Measurements from ENCODE around the gene C3orf22.

C3orf22 gene

DNA sequence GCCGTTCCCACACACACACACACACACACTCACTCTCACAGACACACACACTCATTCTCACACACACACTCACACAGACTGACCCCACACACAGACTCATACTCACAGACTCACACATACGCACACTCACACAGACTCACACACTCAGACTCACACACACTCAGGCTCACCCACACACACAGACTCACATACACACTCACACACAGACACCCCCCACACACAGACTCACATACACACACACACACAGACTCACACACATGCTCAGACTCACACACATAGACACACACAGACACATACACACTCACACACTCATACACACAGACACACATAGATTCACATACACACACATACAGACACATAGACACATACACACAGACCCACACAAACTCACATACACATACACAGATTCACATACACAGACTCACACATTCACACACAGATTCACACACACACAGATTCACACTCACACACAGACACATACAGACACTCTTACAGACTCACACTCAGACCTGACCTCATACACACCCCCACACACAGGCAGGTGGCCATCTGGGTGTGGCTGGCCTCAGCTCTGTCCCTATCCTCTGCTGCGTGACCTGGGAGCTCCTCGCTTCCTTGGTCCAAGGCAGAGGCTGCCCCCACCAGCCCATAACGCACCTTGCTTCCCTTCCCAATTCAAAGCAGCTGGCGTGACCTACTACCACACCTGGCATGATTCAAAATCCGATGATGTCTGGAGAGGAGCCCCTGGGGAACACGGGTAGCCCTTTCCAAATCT, 1.9 kb downstream of the C3orf22 start:
- no peak for DNase-seq

DNA sequence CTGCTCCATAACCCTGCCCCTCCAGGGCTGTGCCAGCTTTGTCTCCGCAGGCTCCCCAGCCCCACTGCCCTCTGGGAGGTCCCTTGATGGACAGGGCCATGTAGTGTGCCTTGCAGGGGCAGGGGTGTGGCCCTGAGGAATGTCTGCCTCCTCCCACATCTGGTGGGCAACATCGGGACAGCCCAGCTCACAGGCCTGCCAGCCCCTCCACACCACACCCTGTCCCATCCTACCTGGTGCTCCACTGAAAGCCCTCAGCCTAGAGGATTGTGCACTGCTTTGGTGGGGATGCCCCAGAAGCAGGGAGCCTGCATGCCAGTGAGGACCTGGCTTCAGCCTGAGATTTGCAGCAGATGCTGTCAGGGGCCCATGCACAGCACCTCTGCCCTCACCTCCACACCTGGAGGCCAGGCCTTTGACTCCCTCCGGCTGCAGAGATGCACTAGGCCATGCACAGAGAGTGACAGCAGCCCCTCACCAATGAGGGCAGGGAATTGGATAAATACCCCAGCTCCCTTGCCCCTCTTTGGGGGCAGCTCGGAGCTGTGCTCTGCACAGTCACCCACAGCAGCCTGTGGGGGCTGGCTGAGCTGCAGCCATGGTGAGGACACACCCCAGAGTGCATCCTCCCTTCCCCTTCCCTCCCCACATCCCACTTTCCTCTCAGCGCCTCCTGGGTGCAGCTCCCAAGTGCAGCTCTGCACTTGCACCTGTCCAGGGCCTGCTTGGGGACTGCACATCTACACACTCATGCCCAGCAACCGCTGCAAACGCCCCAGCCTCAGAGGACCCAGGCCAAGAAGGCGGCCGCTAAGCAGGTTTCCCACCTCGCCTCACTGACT, 2.7 kb downstream of the C3orf22 start:
- no peak for DNase-seq

- DNase-seq: no peak
Observed at GRCh38 chr3:126554560-126555525, 3.9 kb downstream of the C3orf22 start.

DNA sequence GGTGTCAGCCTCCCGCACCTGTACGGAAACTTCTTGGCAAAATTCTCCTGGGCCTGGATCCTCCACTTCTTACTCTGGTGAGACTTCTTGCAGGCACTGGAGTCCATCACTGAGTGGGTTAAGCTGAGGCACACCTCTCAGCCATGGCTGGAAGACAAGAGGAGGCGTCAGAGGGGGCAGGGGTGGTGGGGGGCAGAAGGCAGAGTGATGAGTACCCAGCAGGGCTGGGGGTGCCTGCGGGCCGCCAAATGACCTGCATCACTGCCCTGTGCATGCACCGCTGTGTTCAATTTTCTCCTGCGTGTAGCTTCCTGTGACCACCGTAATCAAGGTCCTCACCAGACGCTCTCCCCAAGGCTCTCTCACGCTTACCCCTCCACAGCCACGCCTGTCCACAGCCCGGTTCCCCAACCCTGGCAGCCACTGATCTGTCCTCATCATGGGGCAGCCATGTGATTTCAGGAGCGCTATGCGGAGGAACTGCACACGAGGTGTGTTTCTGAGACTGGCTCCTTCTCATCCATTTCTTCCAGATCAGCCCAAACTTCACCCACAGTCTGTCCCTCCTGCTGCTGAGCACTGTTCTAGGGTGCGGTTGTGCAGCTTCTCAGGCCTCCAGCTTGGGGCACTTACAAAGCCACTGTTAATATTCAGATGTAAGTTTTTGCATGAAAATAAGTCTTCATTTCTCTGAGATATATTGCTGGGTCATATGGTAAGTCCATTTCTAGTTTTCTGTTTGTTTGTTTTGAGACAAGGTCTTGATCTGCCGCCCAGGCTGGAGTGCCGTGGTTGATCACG, 5.2 kb downstream of the C3orf22 start:
- DNase-seq: no peak

- DNase-seq: no peak
Observed at GRCh38 chr3:126552688-126553283, 5.9 kb downstream of the C3orf22 start.

DNA sequence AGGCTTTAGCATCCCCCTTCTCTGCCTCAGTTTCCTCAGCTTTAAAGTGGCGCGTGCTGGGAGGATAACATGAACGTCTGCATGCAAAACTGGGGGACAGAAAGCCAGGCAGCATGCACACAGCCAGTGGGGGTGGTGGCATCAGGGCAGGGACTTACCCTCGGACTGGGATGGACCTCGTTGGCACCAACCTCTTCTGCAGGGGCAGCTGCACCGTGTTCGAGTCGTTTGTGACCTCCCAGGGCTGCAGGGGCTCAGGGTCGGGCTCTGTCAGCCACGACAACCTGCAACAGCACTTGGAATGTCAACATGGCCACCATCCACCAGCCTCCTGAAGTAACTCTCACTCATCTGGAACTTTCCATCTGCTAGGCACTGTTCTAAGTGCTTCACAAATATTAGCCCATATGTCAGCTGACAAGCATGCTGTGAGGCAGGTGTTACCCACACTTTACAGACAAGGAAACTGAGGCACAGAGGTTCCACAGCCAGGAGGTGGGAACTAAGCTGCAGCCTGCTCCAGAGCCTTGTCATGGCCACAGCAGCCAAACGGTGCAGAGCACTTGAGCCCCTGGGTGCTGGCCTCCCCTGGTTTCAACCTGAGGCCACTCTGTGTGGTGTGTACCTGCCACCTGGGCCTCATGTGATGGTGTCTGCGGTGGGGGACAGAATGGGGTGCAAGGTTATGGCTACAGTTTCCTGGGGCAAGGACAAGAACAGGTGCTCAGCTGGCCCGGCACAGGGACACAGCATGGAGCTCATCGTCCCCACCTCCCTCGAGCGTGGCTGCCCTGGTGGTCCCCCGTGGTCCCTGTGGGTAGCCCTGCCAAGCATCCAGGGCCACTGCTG, 6.7 kb downstream of the C3orf22 start:
- no peak for DNase-seq

- no peak for DNase-seq
Observed at GRCh38 chr3:126551121-126551838, 7.5 kb downstream of the C3orf22 start.

DNA sequence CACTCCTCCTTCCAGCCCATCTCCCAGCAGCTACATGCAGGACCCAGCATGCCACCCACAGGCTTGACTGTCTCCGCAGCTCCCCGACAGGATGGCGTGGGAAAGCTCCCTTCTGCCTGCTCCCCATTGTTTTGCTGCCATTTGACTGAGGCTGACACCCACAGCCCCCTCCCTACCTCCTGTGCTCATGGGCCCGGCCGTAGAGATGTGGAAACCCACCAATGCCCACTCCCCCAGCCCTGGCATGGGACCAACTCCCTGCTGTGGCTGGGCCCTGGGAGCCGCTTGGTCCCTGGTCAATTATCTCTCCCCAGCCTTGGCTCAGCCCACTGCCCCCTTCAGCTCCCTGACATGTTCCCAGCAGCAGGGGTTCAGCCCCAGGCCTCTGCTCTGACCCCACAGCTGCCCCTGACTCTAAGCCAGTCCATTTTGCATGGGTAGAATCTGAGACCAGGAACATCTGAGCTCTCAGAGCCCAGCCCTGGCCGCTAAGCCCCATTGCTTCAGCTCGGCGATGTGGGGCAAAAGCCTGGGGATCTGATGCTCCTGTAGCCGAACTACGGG, 8.2 kb downstream of the C3orf22 start:
- DNase-seq: no peak

- DNase-seq: no peak
Observed at GRCh38 chr3:126549861-126550487, 8.8 kb downstream of the C3orf22 start.

GRCh38 chr3:126548556-126549466, 9.9 kb downstream of the C3orf22 start:
- DNase-seq: no peak

DNA sequence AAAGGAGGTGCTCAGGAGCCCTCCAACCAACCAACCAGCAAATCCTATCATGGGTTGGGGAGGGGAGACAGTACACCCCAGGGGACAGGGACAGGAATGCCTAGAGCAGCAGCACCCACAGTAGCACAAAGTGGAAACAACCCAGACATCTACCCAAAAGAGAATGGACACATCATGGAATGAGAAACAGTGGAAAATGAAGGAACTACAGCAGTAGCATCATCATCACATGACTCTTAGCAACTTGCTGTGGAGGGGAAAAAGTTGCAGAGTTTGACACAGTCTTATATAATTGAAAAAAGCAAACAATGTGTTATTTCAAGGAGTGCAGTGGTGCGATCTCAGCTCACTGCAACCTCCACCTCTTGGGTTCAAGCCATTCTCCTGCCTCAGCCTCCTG, 11.0 kb downstream of the C3orf22 start:
- DNase-seq: no peak

DNA sequence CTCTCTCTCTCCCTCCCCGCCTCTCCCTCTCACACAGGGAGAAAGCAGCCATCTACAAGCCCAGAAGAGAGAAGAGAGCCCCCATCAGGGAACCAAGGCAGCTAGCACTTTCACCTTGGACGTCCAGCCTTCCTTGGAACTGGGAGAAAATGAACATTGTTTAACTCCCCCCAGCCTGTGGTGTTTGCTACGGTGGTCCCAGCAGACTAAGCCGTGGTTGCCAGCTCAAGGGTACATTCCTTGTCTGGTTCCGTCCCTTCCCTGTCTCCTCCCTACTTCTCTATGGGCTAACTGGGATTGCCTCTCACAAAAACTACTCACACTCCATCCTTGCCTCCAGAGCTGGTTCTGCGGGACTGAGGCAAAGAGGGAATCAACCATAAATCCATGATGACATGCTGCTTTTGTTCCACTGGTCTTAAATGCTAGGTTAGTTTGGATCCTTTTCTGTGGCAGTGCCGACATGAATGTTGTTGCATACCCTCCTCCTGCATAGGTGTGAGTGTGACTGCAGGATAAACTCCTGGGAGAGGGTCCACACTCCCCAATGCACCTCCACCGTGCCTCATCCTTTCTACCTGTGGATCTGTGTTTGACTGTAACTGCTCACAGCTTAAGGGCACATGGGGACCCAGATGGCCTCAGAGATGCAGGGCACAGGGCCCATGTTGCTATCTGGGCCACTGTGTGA, 12.0 kb downstream of the C3orf22 start:
- DNase-seq: no peak

- no peak for DNase-seq
Observed at GRCh38 chr3:126546013-126546412, 12.7 kb downstream of the C3orf22 start.

GRCh38 chr3:126545544-126545943, 13.2 kb downstream of the C3orf22 start:
- DNase-seq: no peak

DNA sequence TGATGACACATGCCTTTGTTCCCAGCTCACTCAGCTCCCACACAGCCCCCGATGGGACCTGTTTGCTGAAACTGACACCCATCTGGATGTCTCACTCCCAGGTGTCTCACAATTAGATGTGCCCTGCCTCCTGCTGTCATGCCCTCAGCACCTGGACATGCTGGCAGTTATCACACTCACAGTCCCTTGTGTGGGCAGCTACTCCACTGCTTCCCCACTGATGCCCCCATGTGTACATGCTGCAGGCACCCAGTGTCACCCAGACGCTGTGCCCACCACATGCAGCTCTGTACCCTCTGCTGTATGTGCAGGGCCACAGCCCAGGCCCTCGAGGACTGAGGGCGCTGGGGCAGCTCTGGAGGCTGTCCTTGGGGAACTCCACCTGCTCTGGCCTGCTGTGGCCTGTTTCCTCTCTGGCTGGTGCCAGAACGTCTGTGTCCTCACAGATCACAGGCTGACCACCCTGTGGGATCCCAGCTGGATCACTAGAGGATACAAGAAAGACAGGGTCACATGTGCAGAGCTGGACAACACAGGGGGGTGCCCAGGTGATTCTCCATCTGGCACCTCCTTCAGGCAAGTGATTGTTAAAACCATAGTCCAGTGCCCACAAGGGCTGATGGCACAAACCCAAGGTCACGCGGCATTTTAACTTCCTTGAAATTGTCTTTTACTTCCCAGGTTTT, 14.0 kb downstream of the C3orf22 start:
- peak; percentile 83 for DNase-seq

GRCh38 chr3:126543457-126544061, 15.2 kb downstream of the C3orf22 start:
- no peak for DNase-seq

All from NCI-H2171 treated with DMSO at 0.1 percent for 48 hours (cell line).